AG09309 (cell line): ENCODE data around the gene ZNF608.

ENCODE experiments used
- DNase-seq: peaks from one replicate; pipeline ENCODE4 v3.0.0-alpha.2; 2010; ENCODE audit warnings: low read depth
- H3K4me3 ChIP-seq: 2 replicates; pipeline ENCODE4 v1.5.1; 2011; ENCODE audit warnings: mild to moderate bottlenecking, low read depth, low read length, moderate library complexity; ENCODE audit not compliant: control insufficient read depth
- TF ChIP-seq, protein P1 (sequence below): IDR thresholded peaks from 2 replicates; pipeline ENCODE4 v1.5.1; 2011; ENCODE audit warnings: mild to moderate bottlenecking, low read depth, low read length, inconsistent platforms; ENCODE audit not compliant: insufficient read depth, control insufficient read depth; ENCODE audit errors: missing control alignments

ZNF608 gene

GRCh38 chr5:124725622-124726258, 20.7 kb downstream of the ZNF608 start:
- H3K4me3 ChIP-seq: no peak overlapping the region
- TF ChIP-seq, protein P1, sequence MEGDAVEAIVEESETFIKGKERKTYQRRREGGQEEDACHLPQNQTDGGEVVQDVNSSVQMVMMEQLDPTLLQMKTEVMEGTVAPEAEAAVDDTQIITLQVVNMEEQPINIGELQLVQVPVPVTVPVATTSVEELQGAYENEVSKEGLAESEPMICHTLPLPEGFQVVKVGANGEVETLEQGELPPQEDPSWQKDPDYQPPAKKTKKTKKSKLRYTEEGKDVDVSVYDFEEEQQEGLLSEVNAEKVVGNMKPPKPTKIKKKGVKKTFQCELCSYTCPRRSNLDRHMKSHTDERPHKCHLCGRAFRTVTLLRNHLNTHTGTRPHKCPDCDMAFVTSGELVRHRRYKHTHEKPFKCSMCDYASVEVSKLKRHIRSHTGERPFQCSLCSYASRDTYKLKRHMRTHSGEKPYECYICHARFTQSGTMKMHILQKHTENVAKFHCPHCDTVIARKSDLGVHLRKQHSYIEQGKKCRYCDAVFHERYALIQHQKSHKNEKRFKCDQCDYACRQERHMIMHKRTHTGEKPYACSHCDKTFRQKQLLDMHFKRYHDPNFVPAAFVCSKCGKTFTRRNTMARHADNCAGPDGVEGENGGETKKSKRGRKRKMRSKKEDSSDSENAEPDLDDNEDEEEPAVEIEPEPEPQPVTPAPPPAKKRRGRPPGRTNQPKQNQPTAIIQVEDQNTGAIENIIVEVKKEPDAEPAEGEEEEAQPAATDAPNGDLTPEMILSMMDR: no peak
- no peak for DNase-seq

DNA sequence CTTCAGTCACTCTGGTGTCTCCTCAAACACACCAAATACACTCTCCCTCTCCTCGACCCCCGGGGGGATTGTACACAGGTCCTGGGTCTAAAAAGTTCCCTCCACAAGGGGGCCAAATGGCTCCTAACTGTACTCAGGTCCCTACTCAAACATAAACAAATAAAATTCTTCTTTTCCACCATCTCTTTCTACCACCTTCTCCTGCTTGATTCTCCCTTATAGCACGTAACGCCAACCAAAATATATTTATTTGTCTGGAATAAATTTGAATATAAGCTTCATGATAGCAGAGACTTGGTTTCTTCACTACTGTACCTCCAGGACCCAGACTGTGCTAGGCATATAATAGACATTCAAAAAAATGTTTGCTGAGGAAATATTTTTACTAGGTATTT, 21.4 kb downstream of the ZNF608 start:
- no peak for DNase-seq
- TF ChIP-seq, protein P1: no peak
- H3K4me3 ChIP-seq: no peak overlapping the region

DNA sequence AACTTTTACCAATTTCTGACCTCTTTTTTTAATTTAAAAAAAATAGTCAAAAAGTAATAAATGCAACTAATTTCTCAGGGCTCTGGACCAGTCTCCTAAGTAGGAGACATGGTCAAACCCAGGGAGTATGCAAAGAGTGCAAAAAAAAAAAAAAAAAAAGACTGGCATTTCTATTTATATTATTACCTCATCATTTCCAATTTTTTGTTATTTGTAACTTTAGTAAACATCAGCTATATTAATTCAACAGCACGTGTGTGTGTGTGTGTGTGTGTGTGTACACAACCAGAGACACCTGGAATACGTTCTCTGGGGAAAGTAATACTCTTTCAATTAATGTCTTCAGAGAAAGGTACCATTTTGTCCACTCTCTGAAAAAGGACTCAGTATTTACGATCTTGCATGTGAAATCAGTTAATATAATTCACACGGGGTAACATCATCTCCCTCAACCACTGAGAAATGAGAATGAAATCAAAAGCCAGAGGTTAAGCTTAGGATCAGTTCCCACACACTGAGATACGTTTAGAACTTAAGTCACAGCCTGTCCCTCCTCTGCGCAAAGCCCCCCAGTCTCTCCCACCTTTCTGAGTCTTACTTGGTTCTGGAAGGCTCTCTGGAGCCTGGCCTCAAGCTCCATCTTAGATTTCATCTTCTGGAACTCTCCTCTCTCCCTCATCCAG, 21.9 kb downstream of the ZNF608 start:
- TF ChIP-seq, protein P1: no peak
- DNase-seq: no peak
- no peak overlapping the region for H3K4me3 ChIP-seq

DNA sequence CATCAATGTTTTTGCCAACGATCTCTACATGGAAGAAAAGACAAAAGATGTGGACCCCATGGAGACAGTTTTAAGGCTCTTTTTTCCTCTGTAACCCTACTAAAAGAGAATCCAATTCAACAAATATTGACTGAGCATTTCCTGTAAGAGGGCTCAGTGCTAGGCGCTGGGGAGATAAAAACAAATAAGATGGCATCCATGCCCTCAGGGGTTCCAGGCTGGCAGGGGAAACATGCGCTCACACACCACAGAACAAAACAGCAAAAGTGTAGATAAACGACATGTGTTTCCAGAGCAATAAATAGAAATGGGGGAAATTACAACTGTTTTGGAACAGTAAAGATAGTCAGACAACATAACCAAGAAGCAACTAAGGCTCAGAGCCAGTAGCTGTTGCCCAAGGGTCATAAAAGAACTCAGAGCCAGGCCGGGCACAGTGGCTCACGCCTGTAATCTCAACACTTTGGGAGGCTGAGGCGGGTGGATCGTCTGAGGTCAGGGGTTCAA, 25.2 kb downstream of the ZNF608 start:
- no peak overlapping the region for H3K4me3 ChIP-seq
- no peak for DNase-seq
- TF ChIP-seq, protein P1: no peak

- H3K4me3 ChIP-seq: no peak overlapping the region
- TF ChIP-seq, protein P1: no peak
- DNase-seq: no peak
These were observed 25.8 kb downstream of the ZNF608 start for GRCh38 chr5:124720593-124720992.

DNA sequence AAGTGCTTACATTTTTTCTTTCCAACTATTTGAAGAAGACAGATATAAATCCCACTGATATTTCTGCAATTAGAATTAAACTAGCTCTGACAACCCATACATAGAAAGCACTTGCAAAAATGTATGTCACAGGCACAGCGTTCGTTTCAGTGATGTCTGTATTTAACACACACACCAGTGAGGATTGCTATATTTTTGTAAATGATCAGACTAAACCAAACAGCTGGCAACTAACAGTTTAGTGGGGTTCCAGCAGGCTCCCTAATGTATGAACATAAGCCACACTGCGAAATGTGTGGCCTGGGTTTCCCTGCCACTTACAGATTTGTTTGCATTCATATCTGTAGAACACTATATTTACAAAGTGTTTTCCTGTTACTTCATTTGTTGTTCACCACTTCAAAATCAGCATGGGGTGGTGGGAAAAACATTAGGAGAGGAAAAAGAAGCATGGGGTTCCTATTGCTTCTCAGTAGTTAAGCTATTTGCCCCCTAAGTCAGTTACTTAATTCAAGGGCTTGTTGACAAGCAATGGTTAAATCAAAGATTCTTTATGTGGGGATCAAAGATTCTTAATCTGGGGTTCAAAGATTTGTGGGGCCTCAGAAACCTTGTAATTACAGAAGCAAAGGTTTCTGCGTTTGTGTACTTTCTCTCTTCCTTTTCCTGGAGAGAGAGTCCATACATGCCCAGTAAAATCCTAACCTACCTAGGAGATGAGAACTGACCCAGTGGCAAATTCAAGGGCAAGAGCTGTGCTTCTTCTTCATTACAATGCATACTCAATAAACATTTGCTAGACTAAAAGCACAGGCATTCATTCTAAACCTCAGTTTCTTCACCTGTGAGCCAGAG, 27.1 kb downstream of the ZNF608 start:
- TF ChIP-seq, protein P1: no peak
- no peak for DNase-seq
- H3K4me3 ChIP-seq: no peak overlapping the region
